Psoas muscle (tissue), 8 donors: ENCODE results near the gene PDE4D. TPM values are rescaled to one million over a fixed set of nuclear protein-coding genes. Genes with fewer than 3 reads are reported as not detected.

Source experiments
- ATAC-seq, 4 donors: fragments of 200-7000 bp; cut with Tn5 transposase; one replicate each; pipeline ENCODE4 v1.9.1; 2020; ENCODE audit warnings: moderate library complexity in 3 of 4, mild to moderate bottlenecking in 2 of 4
- DNase-seq, 2 donors: peaks; one replicate each; pipeline ENCODE4 v3.0.0-alpha.2; 2020
- H3K27ac ChIP-seq: fragments of 200-600 bp; one replicate; pipeline ENCODE4 v1.8.0; 2022
- H3K27me3 ChIP-seq, 3 donors: fragments of 200-600 bp in 1 of 3; one replicate each; pipeline versions ENCODE4 v1.6.1 to v1.8.0; 2013 to 2022; ENCODE audit warnings: low read length in 2 of 3, mild to moderate bottlenecking in 2 of 3, moderate library complexity in 1 of 3; ENCODE audit not compliant: insufficient read depth in 3 of 3
- H3K36me3 ChIP-seq, 2 donors: fragments of 200-600 bp in 1 of 2; one replicate each; pipeline versions ENCODE4 v1.6.1 to v1.8.0; 2013 to 2022; ENCODE audit warnings: low read depth in 1 of 2, mild to moderate bottlenecking in 1 of 2, moderate library complexity in 1 of 2; ENCODE audit not compliant: insufficient read depth in 1 of 2
- H3K4me1 ChIP-seq: fragments of 200-600 bp; one replicate; pipeline ENCODE4 v1.8.0; 2022
- H3K4me3 ChIP-seq: fragments of 200-600 bp; one replicate; pipeline ENCODE4 v1.8.0; 2022; ENCODE audit warnings: mild to moderate bottlenecking
- H3K9me3 ChIP-seq: fragments of 200-600 bp; one replicate; pipeline ENCODE4 v1.8.0; 2022
- CTCF ChIP-seq: fragments of 200-600 bp; IDR thresholded peaks from one replicate; pipeline ENCODE4 v1.8.0; 2022; ENCODE audit warnings: antibody characterized with exemption
- WGBS, 3 donors: extraction: QIAGEN DNeasy Blood & Tissue Kit; methylation state at CpG; one replicate each; pipeline versions ENCODE4 v1.1.6 to v1.1.7; 2013; 5-methylcytosine and 5-hydroxymethylcytosine counted together
- intact Hi-C, 2 donors: fragments of 100-400 bp; cut with DNase I; formaldehyde crosslinking; loops; one replicate each; pipeline versions ENCODE4 v1.11.0 to v1.14.2; 2022
- polyA plus RNA-seq, 3 donors: library from polyadenylated mRNA; stranded (reverse); fragments of 200-250 nt; gene quantifications; one replicate each; pipeline ENCODE4 v1.2.3, GENCODE V29; 2013
- total RNA-seq, 4 donors: library from RNA; stranded (reverse); fragmentation: NEBNext Ultra II Directional in 2 of 4; extraction: Animal tissue kit (Norgen Biotek cat#: 25700) in 2 of 4; gene quantifications; one replicate each; pipeline versions ENCODE4 v1.2.1 to v1.2.4, GENCODE V29; 2021 to 2023
- donor health status: healthy with polysubstance abuse.
- donor health status: DM: no; HTN: no; CAD: no; lungs with moderate emphysema.
- donor health status: Bipolar disorder and iron deficiency.
- donor health status: healthy.
- donor health status: DM: yes; HTN: yes; CAD: no.
- donor health status: DM: no; HTN: no; CAD: no.
- donor health status: DM: no; HTN: no; CAD: no.
- donor health status: DM: yes; HTN: yes; CAD: no.

Gene PDE4D
- total and polyA plus RNA-seq, 7 donors: 42.6 to 283 (median 88.7) TPM

- peak overlapping the region; percentile 3 for H3K27ac ChIP-seq
- intact Hi-C loops: no loop called here
- peaks cover 15% of the 10 kb centered on the region for H3K4me1 ChIP-seq
- H3K36me3 ChIP-seq: no peaks in the 10 kb centered on the region
- H3K4me3 ChIP-seq: no peak overlapping the region
- no peaks in the 10 kb centered on the region for H3K9me3 ChIP-seq
- no peak for DNase-seq
- ATAC-seq: no peak
- H3K27me3 ChIP-seq: no peaks in the 10 kb centered on the region
- no peak for TF ChIP-seq CTCF
- 89 to 98% (median 96%) methylated on average over 1 of the region's 1 CpG for WGBS, 3 donors
Observed at GRCh38 chr5:59532979-59533729, 360.4 kb downstream of the PDE4D start.

- ATAC-seq: peak; percentile 39 to 80 (median 75)
- no peak for TF ChIP-seq CTCF
- WGBS, 3 donors: 63 to 100% (median 71%) methylated on average over 1 of the region's 1 CpG
Observed at GRCh38 chr5:59529239-59529638, 364.3 kb downstream of the PDE4D start.

GRCh38 chr5:59528202-59528862, 365.2 kb downstream of the PDE4D start:
- 17 to 48% (median 21%) methylated on average over 2 of the region's 2 CpGs for WGBS, 3 donors
- no peak for ATAC-seq
- H3K27ac ChIP-seq: peak overlapping the region; percentile 36
- peaks cover 18% of the 10 kb centered on the region for H3K4me1 ChIP-seq
- no peaks in the 10 kb centered on the region for H3K27me3 ChIP-seq
- no peaks in the 10 kb centered on the region for H3K9me3 ChIP-seq
- no peak for DNase-seq
- H3K4me3 ChIP-seq: no peak overlapping the region
- no peaks in the 10 kb centered on the region for H3K36me3 ChIP-seq
- TF ChIP-seq CTCF: no peak
- intact Hi-C loops: no loop called here

More at GRCh38 chr5:59529239-59529638, 364.3 kb downstream of the PDE4D start:
- intact Hi-C loops: no loop called here
- DNase-seq: no peak
- Histone ChIP-seq H3K9me3 (no peaks in the 10 kb centered on the region), H3K36me3 (no peaks in the 10 kb centered on the region), H3K4me1 (peaks cover 18% of the 10 kb centered on the region), H3K4me3 (no peak overlapping the region), H3K27ac (peak overlapping the region; percentile 36), H3K27me3 (no peaks in the 10 kb centered on the region)

- TF ChIP-seq CTCF: no peak
- Histone ChIP-seq H3K9me3 (no peaks in the 10 kb centered on the region), H3K4me1 (peaks cover 18% of the 10 kb centered on the region), H3K27me3 (no peaks in the 10 kb centered on the region), H3K36me3 (no peaks in the 10 kb centered on the region), H3K4me3 (no peak overlapping the region), H3K27ac (no peak overlapping the region)
- intact Hi-C loops: loop anchor here in 1 of 2 donors (1.0 kb wide), 1 partner anchor 16 kb away; no protein-coding TSS in a partner anchor
- ATAC-seq (peak in 3 of 4 donors; percentile 19 to 49 (median 36)), DNase-seq (no peak)
- WGBS, 3 donors: 83 to 89% (median 88%) methylated on average over 1 of the region's 1 CpG
Observed at GRCh38 chr5:59525957-59526356, 367.6 kb downstream of the PDE4D start.
